HG02623 (cell line): Measurements from ENCODE around the gene GET3.

Experiments
- ATAC-seq: cut with Tn5 transposase; IDR thresholded peaks from one replicate; pipeline ENCODE4 v1.9.1; 2021; ENCODE audit warnings: moderate library complexity; ENCODE audit not compliant: unreplicated experiment

Gene GET3

GRCh38 chr19:12750851-12751250 lies 13.6 kb downstream of the GET3 start:
- ATAC-seq: no peak

- ATAC-seq: no peak
Observed at GRCh38 chr19:12751635-12752034, 14.3 kb downstream of the GET3 start, which contains the start of gene BEST2. BEST2 (plus strand) TSS chr19:12751791; CDS start chr19:12752593, 802 bp downstream.

GRCh38 chr19:12752056-12752781 lies 14.9 kb downstream of the GET3 start:
- no peak for ATAC-seq

- no peak for ATAC-seq
Observed at GRCh38 chr19:12754465-12755196, 17.3 kb downstream of the GET3 start.

- ATAC-seq: no peak
Observed at GRCh38 chr19:12756150-12756883, 19.0 kb downstream of the GET3 start.

- ATAC-seq: no peak
Observed at GRCh38 chr19:12757544-12758274, 20.4 kb downstream of the GET3 start.

GRCh38 chr19:12759686-12760085 lies 22.4 kb downstream of the GET3 start:
- no peak for ATAC-seq

GRCh38 chr19:12763100-12763499 lies 25.8 kb downstream of the GET3 start:
- no peak for ATAC-seq

GRCh38 chr19:12764698-12765097 lies 27.4 kb downstream of the GET3 start:
- ATAC-seq: no peak

- ATAC-seq: no peak
Observed at GRCh38 chr19:12766051-12766521, 28.8 kb downstream of the GET3 start.

- no peak for ATAC-seq
Observed at GRCh38 chr19:12767150-12767549, 29.9 kb downstream of the GET3 start.

GRCh38 chr19:12767666-12768065 lies 30.4 kb downstream of the GET3 start:
- ATAC-seq: no peak

- ATAC-seq: no peak
Observed at GRCh38 chr19:12769689-12770088, 32.4 kb downstream of the GET3 start.

- ATAC-seq: no peak
Observed at GRCh38 chr19:12770922-12771321, 33.6 kb downstream of the GET3 start.

- no peak for ATAC-seq
Observed at GRCh38 chr19:12772323-12772722, 35.0 kb downstream of the GET3 start.

- ATAC-seq: no peak
Observed at GRCh38 chr19:12773571-12773970, 36.3 kb downstream of the GET3 start.

- peak; percentile 5 for ATAC-seq
Observed at GRCh38 chr19:12774588-12775555, 37.6 kb downstream of the GET3 start, which contains the start of gene HOOK2. HOOK2 (minus strand) TSS chr19:12775552; CDS start chr19:12775449, 103 bp downstream.

- ATAC-seq: no peak
Observed at GRCh38 chr19:12777217-12778016, 40.1 kb downstream of the GET3 start.
